ENCODE results near the gene TUBA1B.
"Not testable (repeated sequence)": the region's sequence is repeated elsewhere in the genome, so short reads cannot be mapped to it uniquely, and the experiment has no call there.

Gene TUBA1B

GRCh38 chr12:49131051-49131893 is at the start of gene TUBA1B:
Gene TUBA1B, minus strand, starts transcription at chr12:49131395. Its CDS starts 95 bp downstream, at chr12:49131300.
- peak; percentile 93 for DNase-seq

GRCh38 chr12:49174218-49174617 is 43.0 kb upstream of the TUBA1B start:
- DNase-seq, result no peak

GRCh38 chr12:49170924-49171323 is 39.7 kb upstream of the TUBA1B start:
- no peak for DNase-seq

GRCh38 chr12:49165114-49165513 is 33.9 kb upstream of the TUBA1B start:
- no peak for DNase-seq

GRCh38 chr12:49161901-49162300 is 30.7 kb upstream of the TUBA1B start:
- not testable (repeated sequence) for DNase-seq

GRCh38 chr12:49161092-49161795 is 30.0 kb upstream of the TUBA1B start:
- peak; percentile 61 for DNase-seq

- peak; percentile 30 for DNase-seq
Measured at GRCh38 chr12:49160399-49160798, 29.2 kb upstream of the TUBA1B start.

GRCh38 chr12:49154221-49154620 is 23.0 kb upstream of the TUBA1B start:
- DNase-seq, result no peak

GRCh38 chr12:49147384-49147783 is 16.2 kb upstream of the TUBA1B start:
- no peak for DNase-seq

GRCh38 chr12:49146406-49146805 is 15.2 kb upstream of the TUBA1B start:
- DNase-seq, result no peak

- DNase-seq, result no peak
Measured at GRCh38 chr12:49144384-49144783, 13.2 kb upstream of the TUBA1B start.

GRCh38 chr12:49138999-49139398 is 7.8 kb upstream of the TUBA1B start:
- DNase-seq, result no peak

GRCh38 chr12:49138587-49138986 is 7.4 kb upstream of the TUBA1B start:
- peak; percentile 45 for DNase-seq

- no peak for DNase-seq
Measured at GRCh38 chr12:49137476-49137875, 6.3 kb upstream of the TUBA1B start.

GRCh38 chr12:49136997-49137396 is 5.8 kb upstream of the TUBA1B start:
- not testable (repeated sequence) for DNase-seq

GRCh38 chr12:49133590-49133989 is 2.4 kb upstream of the TUBA1B start:
- no peak for DNase-seq

GRCh38 chr12:49133014-49133413 is 1.8 kb upstream of the TUBA1B start:
- peak; percentile 19 for DNase-seq

- DNase-seq, result peak; percentile 64
Measured at GRCh38 chr12:49131894-49132461, 783 bp upstream of the TUBA1B start.

GRCh38 chr12:49130151-49131050 is 794 bp downstream of the TUBA1B start:
- DNase-seq, result peak; percentile 97

GRCh38 chr12:49129332-49130150 is 1.7 kb downstream of the TUBA1B start:
- DNase-seq, result no peak

GRCh38 chr12:49127971-49128370 is 3.2 kb downstream of the TUBA1B start:
- not testable (repeated sequence) for DNase-seq

Data from hematopoietic multipotent progenitor cell treated with erythropoietin and hydrocortisone succinate and interleukin-3 and kit ligand, for 6 days (in vitro differentiated cells).